Measurements from ENCODE around the gene KRTAP24-1.

KRTAP24-1 gene

GRCh38 chr21:30268608-30269197, 14.0 kb downstream of the KRTAP24-1 start:
- DNase-seq = no peak
- no peak overlapping the region for H3K4me3 Mint-ChIP-seq
- H3K36me3 Mint-ChIP-seq (ENCODE audit: low read depth) = no peaks in the 10 kb centered on the region
- H3K4me1 Mint-ChIP-seq = no peaks in the 10 kb centered on the region
- peaks cover 5% of the 10 kb centered on the region for H3K27me3 Mint-ChIP-seq (ENCODE audit: low read depth, poor library complexity)
- H3K9me3 Mint-ChIP-seq = peaks cover 22% of the 10 kb centered on the region
- no peak overlapping the region for H3K27ac Mint-ChIP-seq
- no peak for TF ChIP-seq CTCF (IDR thresholded peaks at IDR 0.05)

GRCh38 chr21:30257773-30258172, 25.0 kb downstream of the KRTAP24-1 start:
- H3K4me3 Mint-ChIP-seq = no peak overlapping the region
- no peak overlapping the region for H3K27ac Mint-ChIP-seq
- H3K36me3 Mint-ChIP-seq (ENCODE audit: low read depth) = no peaks in the 10 kb centered on the region
- peaks cover 5% of the 10 kb centered on the region for H3K4me1 Mint-ChIP-seq
- peak; percentile 28 for TF ChIP-seq CTCF (IDR thresholded peaks at IDR 0.05)
- DNase-seq = peak; percentile 6
- H3K9me3 Mint-ChIP-seq = no peaks in the 10 kb centered on the region
- no peaks in the 10 kb centered on the region for H3K27me3 Mint-ChIP-seq (ENCODE audit: low read depth, poor library complexity)

GRCh38 chr21:30256100-30256499, 26.6 kb downstream of the KRTAP24-1 start:
- no peak for DNase-seq
- Mint-ChIP-seq H3K27ac (peak overlapping the region; percentile 81), H3K36me3 (ENCODE audit: low read depth) (no peaks in the 10 kb centered on the region), H3K4me3 (no peak overlapping the region), H3K27me3 (ENCODE audit: low read depth, poor library complexity) (no peaks in the 10 kb centered on the region), H3K9me3 (no peaks in the 10 kb centered on the region), H3K4me1 (peaks cover 5% of the 10 kb centered on the region)
- TF ChIP-seq CTCF (IDR thresholded peaks at IDR 0.05) = no peak

GRCh38 chr21:30255679-30256078, 27.1 kb downstream of the KRTAP24-1 start:
- H3K27me3 Mint-ChIP-seq (ENCODE audit: low read depth, poor library complexity) = no peaks in the 10 kb centered on the region
- H3K4me3 Mint-ChIP-seq = no peak overlapping the region
- DNase-seq = no peak
- peaks cover 5% of the 10 kb centered on the region for H3K4me1 Mint-ChIP-seq
- TF ChIP-seq CTCF (IDR thresholded peaks at IDR 0.05) = no peak
- H3K27ac Mint-ChIP-seq = no peak overlapping the region
- no peaks in the 10 kb centered on the region for H3K36me3 Mint-ChIP-seq (ENCODE audit: low read depth)
- no peaks in the 10 kb centered on the region for H3K9me3 Mint-ChIP-seq

GRCh38 chr21:30251781-30252180, 31.0 kb downstream of the KRTAP24-1 start:
- H3K4me3 Mint-ChIP-seq = no peak overlapping the region
- no peak overlapping the region for H3K27ac Mint-ChIP-seq
- H3K9me3 Mint-ChIP-seq = no peaks in the 10 kb centered on the region
- H3K36me3 Mint-ChIP-seq (ENCODE audit: low read depth) = no peaks in the 10 kb centered on the region
- no peak for TF ChIP-seq CTCF (IDR thresholded peaks at IDR 0.05)
- H3K27me3 Mint-ChIP-seq (ENCODE audit: low read depth, poor library complexity) = no peaks in the 10 kb centered on the region
- no peaks in the 10 kb centered on the region for H3K4me1 Mint-ChIP-seq
- DNase-seq = no peak

- Mint-ChIP-seq H3K4me3 (no peak overlapping the region), H3K9me3 (no peaks in the 10 kb centered on the region), H3K36me3 (ENCODE audit: low read depth) (no peaks in the 10 kb centered on the region), H3K27ac (no peak overlapping the region), H3K27me3 (ENCODE audit: low read depth, poor library complexity) (no peaks in the 10 kb centered on the region), H3K4me1 (no peaks in the 10 kb centered on the region)
- TF ChIP-seq CTCF (IDR thresholded peaks at IDR 0.05) = no peak
- no peak for DNase-seq
Observed at GRCh38 chr21:30249936-30250335, 32.8 kb downstream of the KRTAP24-1 start.

Data from nephron progenitor cell (in vitro differentiated cells).